Uterus (tissue), 4 donors: ENCODE data around the gene CACNA1B. TPM values are rescaled to one million over a fixed set of nuclear protein-coding genes. Genes with fewer than 3 reads are reported as not detected.
A peak's percentile ranks its signal among the peaks of the same experiment; 100 is the strongest.

ENCODE experiments used
- DNase-seq, 2 donors: peaks; one replicate each; pipeline ENCODE4 v3.0.0-alpha.2; 2019 to 2020
- H3K27ac ChIP-seq, 2 donors: fragments of 200-600 bp; sonication (generic); 1 replicate in 1 of 2; 2 replicates in 1 of 2; pipeline ENCODE4 v1.5.1; 2016 to 2018
- H3K27me3 ChIP-seq, 2 donors: fragments of 200-600 bp; sonication (generic); one replicate each; pipeline ENCODE4 v1.5.1; 2018 to 2019; ENCODE audit warnings: control low read depth in 1 of 2
- H3K36me3 ChIP-seq, 2 donors: fragments of 200-600 bp; sonication (generic); one replicate each; pipeline ENCODE4 v1.5.1; 2019; ENCODE audit warnings: control low read depth in 1 of 2
- H3K4me1 ChIP-seq, 2 donors: fragments of 200-600 bp; sonication (generic); one replicate each; pipeline ENCODE4 v1.5.1; 2018 to 2019; ENCODE audit warnings: control low read depth in 1 of 2
- H3K4me3 ChIP-seq, 2 donors: fragments of 200-600 bp; sonication (generic); 1 replicate in 1 of 2; 2 replicates in 1 of 2; pipeline ENCODE4 v1.5.1; 2018 to 2019; ENCODE audit warnings: mild to moderate bottlenecking in 1 of 2
- H3K9me3 ChIP-seq, 2 donors: fragments of 200-600 bp; sonication (generic); one replicate each; pipeline ENCODE4 v1.5.1; 2019; ENCODE audit warnings: control low read depth in 1 of 2
- CTCF ChIP-seq, 4 experiments: fragments of 200-600 bp in 2 of 4; fragments of 450-650 bp in 2 of 4; sonication (generic) in 2 of 4; IDR thresholded peaks; one replicate each; pipeline ENCODE4 v1.5.1; 2016 to 2019; ENCODE audit warnings: antibody characterized with exemption in 4 of 4, mild to moderate bottlenecking in 2 of 4, moderate library complexity in 1 of 4
- POLR2A ChIP-seq, 2 donors: fragments of 450-650 bp; IDR thresholded peaks; one replicate each; pipeline ENCODE4 v1.6.1; 2016; ENCODE audit warnings: antibody characterized with exemption in 2 of 2, mild to moderate bottlenecking in 1 of 2, moderate library complexity in 1 of 2
- intact Hi-C: fragments of 100-400 bp; cut with DNase I; formaldehyde crosslinking; loops from one replicate; pipeline ENCODE4 v1.15.1; 2023; ENCODE audit warnings: low total_unique reads
- total RNA-seq, 4 donors: library from RNA; depleted of rRNA in 3 of 4; stranded (reverse); fragments of >200 nt in 3 of 4; gene quantifications; one replicate each; pipeline versions ENCODE4 v1.1.0 to v1.2.4, GENCODE V29; 2014 to 2023
- donor health status: DM: yes; HTN: yes; CAD: no.

CACNA1B gene
- total RNA-seq, 4 donors from 2014 or later, result 0.12 to 0.97 TPM; not detected in 2

- Histone ChIP-seq H3K4me3 (no peak overlapping the region), H3K36me3 (no peaks in the 10 kb centered on the region), H3K4me1 (no peaks in the 10 kb centered on the region), H3K9me3 (no peaks in the 10 kb centered on the region), H3K27ac (no peak overlapping the region), H3K27me3 (no peaks in the 10 kb centered on the region)
- peak in 1 of 2 donors; percentile 2 for DNase-seq
- intact Hi-C loops, result no loop called here
- TF ChIP-seq POLR2A (IDR thresholded peaks at IDR 0.05) (no peak), CTCF (IDR thresholded peaks at IDR 0.05) (no peak)
Measured at GRCh38 chr9:138067613-138068367, 190.2 kb downstream of the CACNA1B start.

- peak in 1 of 2 donors; percentile 2 for DNase-seq
- Histone ChIP-seq H3K27ac (no peak overlapping the region), H3K4me3 (no peak overlapping the region), H3K27me3 (no peaks in the 10 kb centered on the region), H3K4me1 (no peaks in the 10 kb centered on the region), H3K9me3 (no peaks in the 10 kb centered on the region), H3K36me3 (no peaks in the 10 kb centered on the region)
- TF ChIP-seq POLR2A (IDR thresholded peaks at IDR 0.05) (no peak), CTCF (IDR thresholded peaks at IDR 0.05) (no peak)
- intact Hi-C loops, result no loop called here
Measured at GRCh38 chr9:138068601-138069035, 191.0 kb downstream of the CACNA1B start.

- peak in 1 of 2 donors; percentile 6 for DNase-seq
- Histone ChIP-seq H3K36me3 (no peaks in the 10 kb centered on the region), H3K27ac (no peak overlapping the region), H3K9me3 (no peaks in the 10 kb centered on the region), H3K27me3 (no peaks in the 10 kb centered on the region), H3K4me3 (no peak overlapping the region), H3K4me1 (no peaks in the 10 kb centered on the region)
- no peak for TF ChIP-seq POLR2A (IDR thresholded peaks at IDR 0.05)
- no peak for TF ChIP-seq CTCF (IDR thresholded peaks at IDR 0.05)
- intact Hi-C loops, result no loop called here
Measured at GRCh38 chr9:138069731-138070456, 192.3 kb downstream of the CACNA1B start.

GRCh38 chr9:138070815-138071214 lies 193.2 kb downstream of the CACNA1B start:
- intact Hi-C loops, result no loop called here
- Histone ChIP-seq H3K4me3 (no peak overlapping the region), H3K4me1 (no peaks in the 10 kb centered on the region), H3K36me3 (no peaks in the 10 kb centered on the region), H3K27ac (no peak overlapping the region), H3K27me3 (no peaks in the 10 kb centered on the region), H3K9me3 (no peaks in the 10 kb centered on the region)
- TF ChIP-seq POLR2A (IDR thresholded peaks at IDR 0.05) (no peak), CTCF (IDR thresholded peaks at IDR 0.05) (no peak)
- DNase-seq, result peak in 1 of 2 donors; percentile 4

GRCh38 chr9:138071292-138071691 lies 193.7 kb downstream of the CACNA1B start:
- Histone ChIP-seq H3K4me1 (no peaks in the 10 kb centered on the region), H3K9me3 (no peaks in the 10 kb centered on the region), H3K4me3 (no peak overlapping the region), H3K27me3 (no peaks in the 10 kb centered on the region), H3K27ac (no peak overlapping the region), H3K36me3 (no peaks in the 10 kb centered on the region)
- intact Hi-C loops, result no loop called here
- TF ChIP-seq CTCF (IDR thresholded peaks at IDR 0.05) (no peak), POLR2A (IDR thresholded peaks at IDR 0.05) (no peak)
- peak in 1 of 2 donors; percentile 3 for DNase-seq
